Testis (tissue), 2 donors: ENCODE data around the gene MLYCD.

Experiments used
- POLR2A ChIP-seq: fragments of 450-650 bp; IDR thresholded peaks from one replicate; pipeline ENCODE4 v1.6.1; 2017; ENCODE audit warnings: antibody characterized with exemption, mild to moderate bottlenecking, moderate library complexity
- TF ChIP-seq, protein P1 (sequence below), 3 experiments: fragments of 450-650 bp in 2 of 3; fragments of 200-600 bp in 1 of 3; sonication (generic) in 1 of 3; IDR thresholded peaks; one replicate each; pipeline ENCODE4 v1.5.1; 2016 to 2019; ENCODE audit warnings: antibody characterized with exemption in 3 of 3, mild to moderate bottlenecking in 2 of 3, moderate library complexity in 1 of 3

DNA sequence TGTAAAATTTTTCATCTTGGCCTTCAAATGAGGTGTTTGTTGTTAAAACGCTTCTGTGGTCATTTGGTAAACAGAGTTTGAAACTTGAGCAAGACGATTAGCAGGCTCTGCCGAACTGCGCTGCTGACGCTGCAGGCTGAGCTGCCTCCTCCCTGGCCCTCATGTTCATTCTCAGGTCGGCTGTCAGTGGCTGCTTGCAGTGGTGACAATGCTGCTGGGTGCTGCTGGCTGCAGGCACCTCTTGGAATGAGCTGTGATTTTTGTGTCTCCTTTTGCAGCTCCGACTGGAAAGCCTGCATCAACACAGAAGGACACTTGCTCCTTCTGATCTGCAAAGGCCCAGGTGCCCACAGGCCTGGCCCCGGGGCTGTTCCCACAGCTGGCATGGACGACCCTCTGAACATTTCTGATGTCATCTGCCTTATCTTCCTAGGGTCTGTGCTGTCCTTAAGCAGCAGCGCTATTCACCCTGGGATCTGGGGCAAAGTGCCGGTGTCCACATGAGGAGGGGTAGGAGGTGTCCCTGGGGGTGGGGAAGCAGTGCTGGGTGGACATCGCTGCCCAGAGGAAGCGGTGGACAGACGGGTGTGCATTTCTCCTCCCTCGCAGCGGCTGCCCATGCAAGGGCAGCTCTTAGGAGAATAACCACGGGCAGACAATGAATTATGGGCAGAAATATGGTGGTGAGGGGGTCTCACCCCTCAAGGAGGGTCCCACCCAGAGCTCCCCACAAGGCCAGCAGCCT lies 31.1 kb downstream of the MLYCD start:
- no peak for TF ChIP-seq POLR2A
- TF ChIP-seq, protein P1, sequence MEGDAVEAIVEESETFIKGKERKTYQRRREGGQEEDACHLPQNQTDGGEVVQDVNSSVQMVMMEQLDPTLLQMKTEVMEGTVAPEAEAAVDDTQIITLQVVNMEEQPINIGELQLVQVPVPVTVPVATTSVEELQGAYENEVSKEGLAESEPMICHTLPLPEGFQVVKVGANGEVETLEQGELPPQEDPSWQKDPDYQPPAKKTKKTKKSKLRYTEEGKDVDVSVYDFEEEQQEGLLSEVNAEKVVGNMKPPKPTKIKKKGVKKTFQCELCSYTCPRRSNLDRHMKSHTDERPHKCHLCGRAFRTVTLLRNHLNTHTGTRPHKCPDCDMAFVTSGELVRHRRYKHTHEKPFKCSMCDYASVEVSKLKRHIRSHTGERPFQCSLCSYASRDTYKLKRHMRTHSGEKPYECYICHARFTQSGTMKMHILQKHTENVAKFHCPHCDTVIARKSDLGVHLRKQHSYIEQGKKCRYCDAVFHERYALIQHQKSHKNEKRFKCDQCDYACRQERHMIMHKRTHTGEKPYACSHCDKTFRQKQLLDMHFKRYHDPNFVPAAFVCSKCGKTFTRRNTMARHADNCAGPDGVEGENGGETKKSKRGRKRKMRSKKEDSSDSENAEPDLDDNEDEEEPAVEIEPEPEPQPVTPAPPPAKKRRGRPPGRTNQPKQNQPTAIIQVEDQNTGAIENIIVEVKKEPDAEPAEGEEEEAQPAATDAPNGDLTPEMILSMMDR (IDR thresholded peaks at IDR 0.05), result no peak
